ENCODE results near the gene VRK1. TPM values are rescaled to one million over a fixed set of nuclear protein-coding genes. Genes with fewer than 3 reads are reported as not detected.
A peak's percentile ranks its signal among the peaks of the same experiment; 100 is the strongest.

Gene VRK1
- total RNA-seq, 2 experiments from 2014 or later = 63.1 to 83.3 TPM

GRCh38 chr14:96792003-96792402 is 5.2 kb upstream of the VRK1 start:
- peaks cover 9% of the 10 kb centered on the region for H3K27me3 Mint-ChIP-seq
- no peak overlapping the region for H3K4me3 Mint-ChIP-seq
- intact Hi-C loops (cut with DNase I, micrococcal nuclease) = no loop called here
- ATAC-seq = no peak
- H3K9me3 Mint-ChIP-seq (ENCODE audit: low read depth) = no peaks in the 10 kb centered on the region
- H3K27ac Mint-ChIP-seq = no peak overlapping the region
- ChIA-PET POLR2A (no interaction called here), CTCF (interaction anchor here (0.6 kb wide), 1 partner anchor 154 kb away, joined by 3 read pairs; no protein-coding TSS in a partner anchor)
- peaks cover 3% of the 10 kb centered on the region for H3K4me1 Mint-ChIP-seq
- H3K36me3 Mint-ChIP-seq (ENCODE audit: low read depth) = no peaks in the 10 kb centered on the region
- no peak for DNase-seq

GRCh38 chr14:96792591-96792990 is 4.6 kb upstream of the VRK1 start:
- DNase-seq (no peak), ATAC-seq (no peak)
- intact Hi-C loops (cut with DNase I, micrococcal nuclease) = no loop called here
- ChIA-PET CTCF (no interaction called here), POLR2A (no interaction called here)
- H3K9me3 Mint-ChIP-seq (ENCODE audit: low read depth) = no peaks in the 10 kb centered on the region
- no peak overlapping the region for H3K27ac Mint-ChIP-seq
- H3K4me1 Mint-ChIP-seq = peaks cover 4% of the 10 kb centered on the region
- no peaks in the 10 kb centered on the region for H3K36me3 Mint-ChIP-seq (ENCODE audit: low read depth)
- H3K27me3 Mint-ChIP-seq = peaks cover 9% of the 10 kb centered on the region
- no peak overlapping the region for H3K4me3 Mint-ChIP-seq

- CTCF ChIA-PET = no interaction called here
- Mint-ChIP-seq H3K27ac (no peak overlapping the region), H3K9me3 (ENCODE audit: low read depth) (no peaks in the 10 kb centered on the region), H3K4me3 (no peak overlapping the region), H3K4me1 (peaks cover 9% of the 10 kb centered on the region), H3K27me3 (peaks cover 9% of the 10 kb centered on the region), H3K36me3 (ENCODE audit: low read depth) (no peaks in the 10 kb centered on the region)
- ATAC-seq (no peak), DNase-seq (peak; percentile 9)
- intact Hi-C loops (cut with DNase I, micrococcal nuclease) = no loop called here
- POLR2A ChIA-PET = no interaction called here
Measured at GRCh38 chr14:96793547-96793946, 3.6 kb upstream of the VRK1 start.

- intact Hi-C loops (cut with DNase I, micrococcal nuclease) = no loop called here
- no peak overlapping the region for H3K27ac Mint-ChIP-seq
- DNase-seq (no peak), ATAC-seq (no peak)
- no peak overlapping the region for H3K4me3 Mint-ChIP-seq
- H3K9me3 Mint-ChIP-seq (ENCODE audit: low read depth) = no peaks in the 10 kb centered on the region
- ChIA-PET POLR2A (no interaction called here), CTCF (no interaction called here)
- no peaks in the 10 kb centered on the region for H3K36me3 Mint-ChIP-seq (ENCODE audit: low read depth)
- peaks cover 6% of the 10 kb centered on the region for H3K27me3 Mint-ChIP-seq
- H3K4me1 Mint-ChIP-seq = peaks cover 21% of the 10 kb centered on the region
Measured at GRCh38 chr14:96795109-96795828, 1.9 kb upstream of the VRK1 start.

DNA sequence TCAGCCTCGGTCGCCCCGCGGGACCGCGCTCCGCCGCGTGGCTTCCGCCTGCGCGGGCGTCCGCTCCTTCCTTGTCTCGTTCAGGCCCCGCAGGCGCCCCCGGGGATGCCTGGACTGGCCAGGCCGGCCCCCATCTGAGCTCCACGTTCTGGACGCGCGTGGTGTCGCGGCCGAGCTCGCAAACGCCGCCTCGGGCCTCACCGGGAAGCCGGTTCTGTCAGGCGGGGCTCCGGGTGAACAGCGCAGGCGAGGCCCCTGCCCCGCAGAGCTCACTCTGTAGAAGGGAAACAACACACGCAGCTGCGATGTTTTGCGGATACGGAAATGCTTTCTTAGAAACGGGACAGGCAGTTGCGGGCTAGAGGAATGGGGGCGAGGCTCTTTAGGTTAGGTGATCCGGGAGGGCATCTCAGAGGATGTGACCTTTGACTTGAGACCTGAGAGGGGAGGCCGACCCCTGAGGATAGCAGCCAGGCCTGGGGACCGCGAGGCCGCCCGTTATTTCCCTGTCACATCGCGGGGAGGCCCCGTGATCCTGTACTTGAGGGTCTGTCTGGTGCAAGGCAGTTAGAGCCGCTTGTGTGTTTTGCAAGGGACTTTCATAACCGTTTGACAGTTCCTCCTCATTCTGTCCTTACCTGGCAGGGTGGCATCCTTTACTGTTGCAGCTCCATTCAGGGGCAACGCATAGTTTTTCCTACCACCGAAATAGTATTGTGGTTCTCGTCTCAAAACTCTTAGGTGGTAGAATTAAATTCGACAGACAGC is 584 bp downstream of the VRK1 start:
- intact Hi-C loops (cut with DNase I, micrococcal nuclease) = loop anchor here (1.0 to 2.0 kb wide), 6 partner anchors 35 to 434 kb away; partner anchors contain the start of genes AK7 (in 1 of the 2), ATG2B (in 1 of the 2), GSKIP (in 1 of the 2) and PAPOLA (in 1 of the 2)
- H3K27me3 Mint-ChIP-seq = peaks cover 4% of the 10 kb centered on the region
- POLR2A ChIA-PET = interaction anchor here (1.1 kb wide), 1 partner anchor 55 kb away, joined by 3 read pairs; no protein-coding TSS in a partner anchor

DNA sequence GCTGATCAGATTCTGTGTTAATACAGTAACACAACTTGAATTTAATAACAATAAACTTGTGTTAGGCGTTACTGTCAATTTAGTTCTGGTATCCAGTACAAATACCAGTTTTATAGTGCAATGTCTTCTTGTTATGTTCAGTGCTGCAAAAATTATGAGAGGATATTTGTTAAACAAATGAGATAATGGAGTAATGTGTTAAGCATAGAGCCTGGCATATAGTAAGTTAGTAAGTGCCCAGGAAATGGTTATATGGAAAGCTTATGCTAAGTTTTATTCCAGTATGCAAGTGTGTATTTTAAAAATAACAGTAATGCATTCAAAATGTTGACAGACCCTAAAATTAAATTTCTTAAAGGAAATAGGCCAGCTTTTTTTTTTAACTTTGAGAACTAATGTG is 1.8 kb downstream of the VRK1 start:
- no peak for DNase-seq
- intact Hi-C loops (cut with DNase I, micrococcal nuclease) = loop anchor here (2.0 kb wide), 1 partner anchor 54 kb away; no protein-coding TSS in a partner anchor
- Mint-ChIP-seq H3K27ac (no peak overlapping the region), H3K9me3 (ENCODE audit: low read depth) (no peaks in the 10 kb centered on the region), H3K36me3 (ENCODE audit: low read depth) (no peaks in the 10 kb centered on the region), H3K27me3 (peaks cover 2% of the 10 kb centered on the region), H3K4me3 (peak overlapping the region; percentile 92), H3K4me1 (peaks cover 36% of the 10 kb centered on the region)
- ChIA-PET CTCF (interaction anchor here (1.4 to 1.8 kb wide), 2 partner anchors 27 to 55 kb away, joined by 4 to 9 read pairs; no protein-coding TSS in a partner anchor), POLR2A (interaction anchor here (0.7 kb wide), 1 partner anchor 19 kb away, joined by 4 read pairs; no protein-coding TSS in a partner anchor)
- no peak for ATAC-seq

More for the DNA sequence above, 584 bp downstream of the VRK1 start:
- DNase-seq = peak; percentile 61
- H3K9me3 Mint-ChIP-seq (ENCODE audit: low read depth) = no peaks in the 10 kb centered on the region
- peak overlapping the region; percentile 88 for H3K27ac Mint-ChIP-seq
- CTCF ChIA-PET = interaction anchor here (0.8 to 0.9 kb wide), 2 partner anchors 30 to 381 kb away, joined by 3 read pairs; no protein-coding TSS in a partner anchor
- H3K4me1 Mint-ChIP-seq = peaks cover 29% of the 10 kb centered on the region
- ATAC-seq = peak; percentile 47
- no peaks in the 10 kb centered on the region for H3K36me3 Mint-ChIP-seq (ENCODE audit: low read depth)
- peak overlapping the region; percentile 92 for H3K4me3 Mint-ChIP-seq

DNA sequence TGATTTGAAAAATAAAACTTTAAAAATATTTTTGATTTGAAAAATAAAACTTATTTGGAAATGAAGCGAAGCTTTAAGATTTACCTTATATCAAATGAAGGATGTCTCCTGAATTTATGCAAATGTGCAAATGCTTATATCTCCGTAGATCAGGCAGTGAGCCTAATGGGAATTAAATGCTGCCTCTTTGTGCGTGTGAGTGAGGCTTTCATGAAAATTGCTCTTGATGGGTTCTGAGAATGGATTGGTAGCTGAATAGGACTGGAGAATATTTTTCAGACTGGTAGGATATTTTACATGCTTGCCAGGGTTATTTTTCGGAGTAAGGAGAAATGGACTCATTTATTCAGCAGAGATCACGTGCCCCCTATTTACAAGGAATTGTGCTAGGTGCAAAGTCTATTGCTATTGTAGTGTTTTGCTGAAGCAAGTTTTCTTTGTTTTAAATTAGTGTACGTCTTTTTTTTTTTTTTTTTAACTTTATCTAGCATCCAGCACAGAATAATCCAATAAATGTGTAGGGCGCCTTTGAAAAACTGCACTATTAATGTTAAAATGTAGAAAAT is 2.4 kb downstream of the VRK1 start:
- Mint-ChIP-seq H3K4me3 (no peak overlapping the region), H3K9me3 (ENCODE audit: low read depth) (no peaks in the 10 kb centered on the region), H3K27me3 (peaks cover 2% of the 10 kb centered on the region), H3K36me3 (ENCODE audit: low read depth) (no peaks in the 10 kb centered on the region), H3K4me1 (peaks cover 42% of the 10 kb centered on the region), H3K27ac (no peak overlapping the region)
- DNase-seq (no peak), ATAC-seq (no peak)
- intact Hi-C loops (cut with DNase I, micrococcal nuclease) = loop anchor here (2.0 kb wide), 1 partner anchor 53 kb away; no protein-coding TSS in a partner anchor
- ChIA-PET CTCF (interaction anchor here (1.4 to 1.8 kb wide), 2 partner anchors 26 to 54 kb away, joined by 4 to 9 read pairs; no protein-coding TSS in a partner anchor), POLR2A (no interaction called here)

DNA sequence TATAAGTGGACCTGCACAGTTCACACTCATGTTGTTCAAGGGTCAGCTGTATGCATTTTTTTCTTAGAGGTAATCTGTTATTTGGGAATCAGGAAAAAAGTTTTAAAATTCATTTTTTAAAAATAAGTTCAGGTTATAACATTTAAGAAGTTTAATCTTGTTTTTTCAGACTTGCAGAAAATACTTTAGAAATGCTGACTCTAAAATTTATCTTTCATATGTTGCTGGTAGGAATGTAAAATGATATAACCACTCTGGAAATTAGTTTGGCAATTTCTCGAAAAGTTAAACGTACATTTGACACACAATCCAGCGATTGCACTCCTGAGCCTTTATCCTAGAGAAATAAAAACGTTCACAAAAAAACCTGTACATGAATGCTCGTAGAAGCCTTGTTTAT is 4.7 kb downstream of the VRK1 start:
- Mint-ChIP-seq H3K4me3 (no peak overlapping the region), H3K27ac (no peak overlapping the region), H3K27me3 (no peaks in the 10 kb centered on the region), H3K4me1 (peaks cover 60% of the 10 kb centered on the region), H3K9me3 (ENCODE audit: low read depth) (no peaks in the 10 kb centered on the region), H3K36me3 (ENCODE audit: low read depth) (peaks cover 10% of the 10 kb centered on the region)
- intact Hi-C loops (cut with DNase I, micrococcal nuclease) = no loop called here
- ChIA-PET POLR2A (no interaction called here), CTCF (interaction anchor here (0.6 to 1.5 kb wide), 2 partner anchors 51 to 72 kb away, joined by 3 to 7 read pairs; no protein-coding TSS in a partner anchor)
- ATAC-seq (no peak), DNase-seq (no peak)

GRCh38 chr14:96802963-96803362 is 5.8 kb downstream of the VRK1 start:
- H3K27me3 Mint-ChIP-seq = no peaks in the 10 kb centered on the region
- DNase-seq (no peak), ATAC-seq (no peak)
- H3K9me3 Mint-ChIP-seq (ENCODE audit: low read depth) = no peaks in the 10 kb centered on the region
- H3K36me3 Mint-ChIP-seq (ENCODE audit: low read depth) = peaks cover 11% of the 10 kb centered on the region
- H3K4me1 Mint-ChIP-seq = peaks cover 64% of the 10 kb centered on the region
- ChIA-PET CTCF (no interaction called here), POLR2A (no interaction called here)
- intact Hi-C loops (cut with DNase I, micrococcal nuclease) = no loop called here
- H3K27ac Mint-ChIP-seq = no peak overlapping the region
- H3K4me3 Mint-ChIP-seq = no peak overlapping the region

DNA sequence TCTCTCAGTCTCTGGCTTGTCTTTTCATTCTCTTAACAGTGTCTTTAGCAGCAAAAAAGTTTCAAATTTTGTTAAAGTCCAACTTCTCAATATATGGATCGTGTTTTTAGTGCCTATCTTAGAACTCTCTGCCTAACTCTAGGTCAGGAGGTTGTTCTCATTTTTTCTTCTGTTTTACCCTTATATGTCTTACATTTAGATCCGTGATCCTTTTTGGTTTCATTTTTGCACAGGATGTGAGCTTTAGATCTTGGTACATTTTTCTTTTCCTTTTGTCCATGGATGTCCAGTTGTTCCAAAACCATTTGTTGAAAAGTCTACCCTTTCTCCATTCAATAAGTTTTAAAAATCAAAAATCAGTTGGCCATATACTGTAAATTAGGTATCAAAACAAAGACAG is 6.8 kb downstream of the VRK1 start:
- Mint-ChIP-seq H3K27me3 (no peaks in the 10 kb centered on the region), H3K4me1 (peaks cover 58% of the 10 kb centered on the region), H3K4me3 (no peak overlapping the region), H3K9me3 (ENCODE audit: low read depth) (no peaks in the 10 kb centered on the region), H3K27ac (no peak overlapping the region), H3K36me3 (ENCODE audit: low read depth) (peaks cover 20% of the 10 kb centered on the region)
- POLR2A ChIA-PET = no interaction called here
- CTCF ChIA-PET = no interaction called here
- intact Hi-C loops (cut with DNase I, micrococcal nuclease) = no loop called here
- ATAC-seq = no peak
- DNase-seq = no peak

DNA sequence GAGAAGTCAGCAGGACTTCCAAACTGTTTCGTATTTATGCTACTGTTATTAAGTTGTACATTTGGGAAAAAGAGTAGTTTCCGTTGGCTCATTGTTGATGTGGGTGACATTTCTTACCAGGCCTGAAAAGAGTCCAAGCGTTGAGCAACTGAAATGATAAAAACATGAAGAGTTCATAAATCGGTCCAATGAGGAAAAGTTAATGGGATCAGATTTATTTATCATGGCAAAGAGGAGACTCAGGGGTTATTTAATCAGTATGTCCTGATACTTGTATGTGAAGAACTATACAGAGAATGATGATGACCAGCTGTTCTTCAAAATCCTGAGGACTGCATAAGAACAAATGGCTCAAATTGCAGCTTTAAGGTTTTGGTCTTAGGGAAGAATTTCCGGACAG is 7.7 kb downstream of the VRK1 start:
- H3K36me3 Mint-ChIP-seq (ENCODE audit: low read depth) = peaks cover 23% of the 10 kb centered on the region
- ATAC-seq = no peak
- no peak overlapping the region for H3K27ac Mint-ChIP-seq
- H3K9me3 Mint-ChIP-seq (ENCODE audit: low read depth) = no peaks in the 10 kb centered on the region
- CTCF ChIA-PET = no interaction called here
- peaks cover 53% of the 10 kb centered on the region for H3K4me1 Mint-ChIP-seq
- POLR2A ChIA-PET = no interaction called here
- no peak for DNase-seq
- no peaks in the 10 kb centered on the region for H3K27me3 Mint-ChIP-seq
- intact Hi-C loops (cut with DNase I, micrococcal nuclease) = no loop called here
- no peak overlapping the region for H3K4me3 Mint-ChIP-seq

Measured in activated CD4-positive, alpha-beta T cell treated with anti-CD3 and anti-CD28 coated beads for 36 hours (primary cell).